GM18508 (cell line): Measurements from ENCODE around the gene SMTN.

Experiments
- ATAC-seq: cut with Tn5 transposase; IDR thresholded peaks from one replicate; pipeline ENCODE4 v1.9.1; 2021; ENCODE audit warnings: moderate number of reproducible peaks; ENCODE audit not compliant: insufficient read depth, unreplicated experiment

The SMTN gene

DNA sequence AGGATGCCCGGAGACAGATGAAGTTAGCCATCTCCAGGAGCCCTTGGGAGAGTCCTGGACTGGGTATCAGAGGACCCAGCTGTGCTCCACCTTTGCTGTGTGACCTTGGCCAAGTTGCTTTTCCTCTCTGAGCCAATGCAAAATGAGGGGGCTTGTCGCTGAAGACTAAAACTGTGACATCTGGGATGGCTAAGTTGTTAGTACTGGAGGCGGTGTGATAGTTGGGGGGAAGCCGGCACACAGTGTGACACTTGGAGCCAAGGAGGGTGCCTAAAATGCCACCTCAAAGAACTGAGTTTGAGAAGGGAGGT lies 42.1 kb downstream of the SMTN start:
- ATAC-seq, result no peak

DNA sequence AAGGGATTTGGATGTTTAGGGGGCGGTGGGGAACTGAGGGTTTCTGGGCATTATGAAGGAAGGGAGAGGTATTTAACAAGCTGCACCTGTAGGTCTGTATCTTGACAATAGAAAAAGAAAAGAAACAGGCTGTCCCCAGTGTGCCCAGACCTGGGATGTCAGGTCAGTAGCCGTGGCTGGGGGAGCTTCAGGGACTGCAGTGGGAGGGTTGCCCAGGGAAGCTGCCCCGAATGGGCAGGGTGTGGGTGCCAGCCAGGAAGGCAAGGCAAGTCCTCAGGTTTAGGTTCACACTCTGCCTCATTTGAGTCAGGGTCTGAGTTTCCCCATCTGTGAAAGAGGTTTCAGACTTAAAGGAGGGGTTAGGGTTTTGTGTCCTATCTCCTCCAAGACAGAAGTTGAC lies 43.2 kb downstream of the SMTN start:
- no peak for ATAC-seq

DNA sequence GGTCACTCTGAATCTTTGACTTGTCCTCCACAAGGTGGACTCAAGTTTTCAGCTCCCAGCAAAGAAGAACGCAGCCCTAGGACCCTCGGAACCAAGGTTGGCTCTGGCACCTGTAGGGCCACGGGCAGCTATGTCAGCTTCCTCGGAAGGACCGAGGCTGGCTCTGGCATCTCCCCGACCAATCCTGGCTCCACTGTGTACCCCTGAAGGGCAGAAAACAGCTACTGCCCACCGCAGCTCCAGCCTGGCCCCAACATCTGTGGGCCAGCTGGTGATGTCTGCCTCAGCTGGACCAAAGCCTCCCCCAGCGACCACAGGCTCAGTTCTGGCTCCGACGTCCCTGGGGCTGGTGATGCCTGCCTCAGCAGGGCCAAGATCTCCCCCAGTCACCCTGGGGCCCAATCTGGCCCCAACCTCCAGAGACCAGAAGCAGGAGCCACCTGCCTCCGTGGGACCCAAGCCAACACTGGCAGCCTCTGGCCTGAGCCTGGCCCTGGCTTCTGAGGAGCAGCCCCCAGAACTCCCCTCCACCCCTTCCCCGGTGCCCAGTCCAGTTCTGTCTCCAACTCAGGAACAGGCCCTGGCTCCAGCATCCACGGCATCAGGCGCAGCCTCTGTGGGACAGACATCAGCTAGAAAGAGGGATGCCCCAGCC lies 43.8 kb downstream of the SMTN start:
- no peak for ATAC-seq

DNA sequence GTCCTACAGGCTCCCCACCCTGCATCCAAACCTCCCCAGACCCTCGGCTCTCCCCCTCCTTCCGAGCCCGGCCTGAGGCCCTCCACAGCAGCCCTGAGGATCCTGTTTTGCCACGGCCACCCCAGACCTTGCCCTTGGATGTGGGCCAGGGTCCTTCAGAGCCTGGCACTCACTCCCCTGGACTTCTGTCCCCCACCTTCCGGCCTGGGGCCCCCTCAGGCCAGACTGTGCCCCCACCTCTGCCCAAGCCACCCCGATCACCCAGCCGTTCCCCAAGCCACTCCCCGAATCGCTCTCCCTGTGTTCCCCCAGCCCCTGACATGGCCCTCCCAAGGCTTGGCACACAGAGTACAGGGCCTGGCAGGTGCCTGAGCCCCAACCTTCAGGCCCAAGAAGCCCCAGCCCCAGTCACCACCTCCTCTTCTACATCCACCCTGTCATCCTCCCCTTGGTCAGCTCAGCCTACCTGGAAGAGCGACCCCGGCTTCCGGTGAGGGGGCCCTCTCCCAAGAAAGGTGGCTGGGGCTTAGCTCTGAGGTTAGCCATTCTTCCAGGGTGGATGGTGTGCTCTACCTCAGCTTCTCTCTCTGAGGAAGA lies 44.5 kb downstream of the SMTN start:
- ATAC-seq, result no peak

DNA sequence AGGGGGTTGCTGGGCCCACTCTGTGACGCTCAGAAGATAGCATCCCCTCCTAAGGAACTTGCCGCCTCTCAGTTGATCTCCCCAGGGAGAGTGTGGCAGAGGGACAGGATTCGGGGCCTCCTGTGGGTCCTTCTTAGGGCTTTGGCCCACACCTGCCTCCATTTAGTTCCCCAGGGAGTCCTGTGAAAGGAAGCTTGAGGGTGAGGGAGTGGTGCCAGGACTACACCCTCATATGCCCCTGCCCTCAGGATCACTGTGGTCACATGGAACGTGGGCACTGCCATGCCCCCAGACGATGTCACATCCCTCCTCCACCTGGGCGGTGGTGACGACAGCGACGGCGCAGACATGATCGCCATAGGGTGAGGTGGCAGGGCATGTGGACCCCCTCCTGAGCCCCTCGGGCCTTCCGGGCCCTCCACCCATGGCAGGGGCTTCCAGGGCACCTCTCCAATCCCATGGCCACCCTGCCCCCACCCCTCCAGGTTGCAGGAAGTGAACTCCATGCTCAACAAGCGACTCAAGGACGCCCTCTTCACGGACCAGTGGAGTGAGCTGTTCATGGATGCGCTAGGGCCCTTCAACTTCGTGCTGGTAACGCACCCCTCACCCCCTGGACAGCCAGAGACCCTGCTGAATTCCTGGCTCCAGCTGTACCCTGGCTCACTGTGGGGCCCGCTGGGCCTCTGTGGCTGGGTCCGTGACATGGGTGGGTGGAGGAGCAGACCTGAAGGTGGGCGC lies 45.2 kb downstream of the SMTN start:
- no peak for ATAC-seq

DNA sequence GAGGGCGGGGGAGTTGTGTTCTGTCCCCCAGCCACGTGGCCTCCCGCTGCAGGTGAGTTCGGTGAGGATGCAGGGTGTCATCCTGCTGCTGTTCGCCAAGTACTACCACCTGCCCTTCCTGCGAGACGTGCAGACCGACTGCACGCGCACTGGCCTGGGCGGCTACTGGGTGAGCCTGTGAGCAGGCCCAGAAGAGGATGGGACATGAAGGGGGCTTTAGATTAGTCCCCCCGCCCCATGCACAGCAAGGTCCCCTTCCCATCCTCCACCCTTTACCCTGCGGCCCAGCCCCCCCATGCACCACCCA lies 45.7 kb downstream of the SMTN start:
- no peak for ATAC-seq

DNA sequence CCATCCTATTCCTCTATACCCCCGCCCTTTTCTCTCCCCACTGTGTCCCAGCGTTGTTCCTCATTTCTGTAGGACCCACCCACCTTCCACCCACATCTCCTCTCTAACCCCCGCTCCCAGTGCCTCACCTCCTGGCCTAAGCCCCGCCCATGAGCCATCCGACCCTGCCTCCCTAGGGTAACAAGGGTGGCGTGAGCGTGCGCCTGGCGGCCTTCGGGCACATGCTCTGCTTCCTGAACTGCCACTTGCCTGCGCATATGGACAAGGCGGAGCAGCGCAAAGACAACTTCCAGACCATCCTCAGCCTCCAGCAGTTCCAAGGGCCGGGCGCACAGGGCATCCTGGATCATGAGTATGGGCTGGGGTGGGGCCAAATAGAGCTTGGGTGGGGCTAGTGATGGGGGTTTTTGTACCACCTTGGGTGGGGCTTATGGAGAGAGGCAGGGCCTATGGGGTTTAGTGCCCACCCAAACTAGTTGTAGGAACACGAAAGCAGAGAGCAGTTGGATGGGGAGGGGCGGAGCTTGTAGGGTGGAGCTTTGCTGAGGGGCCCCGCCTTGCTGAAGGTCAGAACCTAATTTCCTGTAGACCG lies 46.2 kb downstream of the SMTN start:
- no peak for ATAC-seq

DNA sequence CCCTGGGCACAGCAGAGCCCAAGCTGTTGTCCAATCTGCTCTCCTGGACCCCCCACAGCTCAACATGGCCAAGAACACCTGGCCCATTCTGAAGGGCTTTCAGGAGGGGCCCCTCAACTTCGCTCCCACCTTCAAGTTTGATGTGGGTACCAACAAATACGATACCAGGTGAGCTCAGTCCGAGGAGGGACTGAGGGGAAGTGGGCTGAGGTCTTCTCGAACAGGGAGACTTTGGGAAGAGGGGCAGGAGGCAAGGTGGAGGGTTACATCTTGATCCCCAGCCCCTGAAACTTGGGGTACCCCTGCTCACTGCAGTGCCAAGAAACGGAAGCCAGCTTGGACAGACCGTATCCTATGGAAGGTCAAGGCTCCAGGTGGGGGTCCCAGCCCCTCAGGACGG lies 47.0 kb downstream of the SMTN start:
- no peak for ATAC-seq

DNA sequence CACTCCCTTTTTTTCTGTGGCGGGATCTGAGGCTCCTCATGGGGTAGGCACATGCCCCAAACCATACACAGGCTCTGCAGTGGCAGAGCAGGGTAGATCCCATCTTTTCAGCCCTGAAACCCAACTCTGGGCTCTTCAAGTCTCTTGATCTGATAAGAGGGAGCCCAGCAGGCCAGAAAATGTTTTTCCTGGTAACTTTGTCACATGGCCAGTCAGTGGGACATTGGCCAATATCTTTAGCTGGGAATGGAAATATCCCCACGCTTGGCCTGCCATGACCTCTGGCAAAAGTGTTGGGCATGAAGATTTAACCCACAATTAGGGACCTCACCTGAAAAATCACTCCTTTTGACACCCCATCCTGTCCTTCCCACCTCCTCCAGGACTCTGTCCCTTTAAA lies 49.8 kb downstream of the SMTN start:
- no peak for ATAC-seq

DNA sequence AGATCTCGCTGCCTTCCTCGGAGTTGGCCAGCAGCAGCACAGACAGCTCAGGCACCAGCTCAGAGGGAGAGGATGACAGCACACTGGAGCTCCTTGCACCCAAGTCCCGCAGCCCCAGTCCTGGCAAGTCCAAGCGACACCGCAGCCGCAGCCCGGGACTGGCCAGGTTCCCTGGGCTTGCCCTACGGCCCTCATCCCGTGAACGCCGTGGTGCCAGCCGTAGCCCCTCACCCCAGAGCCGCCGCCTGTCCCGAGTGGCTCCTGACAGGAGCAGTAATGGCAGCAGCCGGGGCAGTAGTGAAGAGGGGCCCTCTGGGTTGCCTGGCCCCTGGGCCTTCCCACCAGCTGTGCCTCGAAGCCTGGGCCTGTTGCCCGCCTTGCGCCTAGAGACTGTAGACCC lies 52.8 kb downstream of the SMTN start:
- ATAC-seq, result no peak

DNA sequence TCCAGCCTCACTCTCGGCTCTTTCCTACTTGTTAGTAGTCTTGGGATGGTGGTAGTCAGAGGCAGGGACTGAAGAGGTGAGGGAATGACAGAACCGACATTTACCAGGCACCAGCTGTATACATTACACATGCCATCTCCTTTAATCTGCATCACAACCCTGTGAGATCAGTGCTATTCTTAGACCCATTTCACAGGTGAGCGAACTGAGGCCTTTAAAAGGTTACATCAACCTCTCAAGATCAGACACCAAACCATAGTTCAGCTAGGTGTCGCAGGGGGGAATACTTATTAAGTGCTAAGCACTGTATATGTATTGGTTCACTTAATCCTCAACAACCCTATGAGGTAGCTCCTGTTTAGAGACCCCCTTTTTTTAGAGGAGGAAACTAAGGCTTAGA lies 53.6 kb downstream of the SMTN start:
- no peak for ATAC-seq

DNA sequence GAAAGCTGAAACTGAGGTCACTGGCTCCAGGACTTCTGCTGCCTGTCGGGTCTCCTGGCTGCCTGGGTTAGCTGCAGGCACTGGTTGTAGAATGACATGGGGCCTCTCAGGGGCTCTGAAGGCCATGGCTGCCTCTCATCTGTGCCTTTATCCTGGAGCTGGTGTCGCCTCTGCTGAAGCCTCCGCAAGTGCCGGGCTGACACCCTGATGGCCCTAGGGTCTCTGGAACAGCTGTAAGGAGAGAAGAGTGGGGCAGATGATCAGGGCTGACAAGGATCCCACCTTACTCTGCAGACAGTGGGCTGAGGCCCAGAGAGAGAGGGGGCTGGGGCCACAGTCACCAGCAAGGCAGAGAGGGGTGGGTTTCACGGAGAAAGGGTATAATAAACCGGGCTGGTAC lies 54.6 kb downstream of the SMTN start:
- ATAC-seq, result no peak

DNA sequence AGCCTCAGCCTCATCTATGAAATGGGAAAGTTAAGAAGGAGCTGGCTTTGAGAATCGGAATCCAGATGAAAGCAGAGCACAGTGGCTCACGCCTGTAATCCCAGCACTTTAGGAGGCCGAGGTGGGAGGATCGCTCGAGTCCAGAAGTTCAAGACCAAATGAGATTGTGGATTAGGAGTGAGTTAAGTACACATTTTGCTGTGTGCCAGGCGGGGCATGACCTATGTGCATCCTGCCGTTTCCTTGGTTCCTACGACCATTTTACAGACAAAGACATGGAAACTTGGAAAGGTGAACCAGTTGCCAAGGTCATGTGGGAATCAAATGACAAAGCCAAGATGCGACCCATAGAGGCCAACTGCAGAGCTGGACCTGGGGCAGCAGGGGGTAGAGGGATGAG lies 55.0 kb downstream of the SMTN start:
- no peak for ATAC-seq

DNA sequence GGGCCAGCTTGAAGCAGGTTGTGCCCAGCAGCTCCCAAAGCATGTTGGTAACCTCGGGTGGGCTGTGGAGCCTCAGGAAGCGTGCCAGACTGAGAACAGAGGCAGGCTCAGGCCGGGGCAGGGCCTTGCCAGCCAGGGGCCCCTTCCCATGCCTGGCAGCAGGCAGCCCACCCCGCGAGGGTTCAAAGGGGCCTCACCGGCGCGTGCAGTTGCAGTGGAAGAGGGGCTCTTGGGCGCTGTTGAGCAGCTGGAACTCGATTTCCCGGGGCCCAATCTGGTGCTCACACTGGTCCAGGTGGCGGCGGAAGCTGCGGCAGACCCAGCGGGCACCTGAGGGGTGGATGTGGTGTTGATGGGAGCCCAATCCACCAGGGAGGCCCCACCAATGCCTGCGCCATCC lies 55.6 kb downstream of the SMTN start:
- ATAC-seq, result no peak

DNA sequence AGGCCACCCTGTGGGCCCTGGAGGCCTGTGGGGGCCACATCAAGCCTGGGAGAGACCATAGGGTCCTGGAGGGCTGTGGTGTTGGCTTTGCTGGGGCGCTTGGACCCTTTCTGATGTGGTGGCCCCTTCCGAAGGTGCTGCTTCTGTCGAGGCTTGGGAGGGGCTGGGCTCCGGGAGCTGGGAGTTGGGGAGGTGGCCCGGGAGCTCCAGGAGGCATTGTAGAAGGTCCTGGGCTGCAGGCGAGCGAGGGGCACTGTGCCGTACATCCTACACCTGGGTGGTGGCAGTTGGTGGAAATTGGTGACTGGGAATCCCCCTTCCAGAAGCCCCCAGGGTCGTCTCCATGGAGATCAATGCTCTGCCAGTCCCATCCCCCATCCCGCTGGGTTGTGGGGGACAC lies 56.6 kb downstream of the SMTN start:
- ATAC-seq, result no peak

DNA sequence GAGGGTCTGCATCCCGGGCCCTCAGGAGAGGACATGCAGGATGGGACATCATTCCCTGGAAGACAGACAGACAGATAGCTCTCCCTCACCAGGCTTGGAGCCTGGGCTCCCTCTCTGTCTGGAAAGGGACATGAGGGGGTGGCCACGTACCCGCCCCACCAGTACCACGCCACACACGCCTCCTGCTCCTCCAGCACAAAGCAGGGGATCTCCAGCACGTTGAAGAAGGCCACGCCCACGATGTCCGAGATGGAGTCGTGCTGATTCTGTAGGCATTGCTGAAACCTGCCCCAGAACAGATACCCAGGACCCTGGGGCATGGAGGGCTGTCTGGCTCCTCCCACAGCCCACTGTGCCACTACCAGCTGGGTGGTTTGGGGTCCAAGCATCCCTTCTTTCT lies 57.0 kb downstream of the SMTN start:
- no peak for ATAC-seq

DNA sequence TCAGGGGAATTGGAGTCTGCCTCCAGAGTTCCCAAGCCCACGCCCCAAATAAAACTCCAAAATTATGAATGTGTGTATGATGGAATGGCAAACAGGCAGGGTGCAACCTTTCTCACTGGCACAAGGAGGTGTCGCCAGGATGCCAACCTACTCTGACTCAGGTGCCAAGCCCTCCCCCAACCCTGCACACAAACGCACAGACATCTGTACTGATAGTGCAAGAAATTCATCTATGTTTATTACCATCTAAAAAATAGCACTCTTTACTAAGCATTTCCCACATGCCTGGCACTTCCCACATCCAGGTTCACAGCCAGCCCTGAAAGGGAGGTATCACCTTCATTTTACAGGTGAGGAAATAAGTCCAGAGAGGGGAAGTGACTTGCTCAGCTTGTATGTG lies 57.9 kb downstream of the SMTN start:
- ATAC-seq, result no peak

DNA sequence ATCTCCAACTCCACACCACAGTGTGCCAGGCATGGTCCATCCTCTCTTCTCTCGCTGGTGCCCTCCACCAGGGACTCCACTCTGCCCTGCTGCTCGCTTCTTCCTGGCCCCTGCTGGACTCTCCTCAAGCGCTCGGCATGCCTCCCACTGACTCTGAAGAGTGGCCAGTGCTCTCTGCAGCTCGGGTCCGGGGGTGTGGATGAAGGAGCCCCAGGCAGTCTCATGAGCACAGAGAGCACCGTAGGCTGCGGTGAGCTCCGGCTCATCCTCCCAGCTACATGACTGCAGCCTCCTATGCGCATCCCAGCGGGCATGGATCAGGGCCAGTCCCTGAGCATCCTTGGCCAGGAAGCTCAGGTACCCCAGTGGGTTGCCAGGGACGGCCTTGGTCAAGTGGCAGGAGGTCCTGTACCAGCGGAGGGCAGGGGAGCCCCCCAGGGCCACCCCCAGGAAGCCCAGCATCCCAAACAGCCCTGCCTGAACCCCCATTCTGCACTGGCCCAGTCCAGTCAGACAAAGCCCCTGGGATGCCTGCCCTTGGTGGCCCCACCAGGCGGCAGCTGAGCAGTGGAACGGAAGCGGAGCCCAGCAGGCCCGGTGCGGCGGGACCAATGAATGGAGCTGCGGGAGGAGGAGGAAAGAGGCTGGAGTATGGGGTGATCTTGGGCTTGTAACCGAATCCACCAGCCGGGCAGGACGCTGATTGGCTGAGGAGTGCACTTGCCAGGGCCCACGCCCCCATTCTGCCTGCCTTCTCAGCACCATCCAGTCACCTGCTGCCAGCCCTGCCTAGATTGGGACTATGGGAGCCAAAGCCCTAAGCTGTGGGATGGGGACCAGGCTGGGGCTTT lies 59.0 kb downstream of the SMTN start, which contains the start of gene PLA2G3:
PLA2G3 (minus strand) TSS at position 643 of the 851 bp plus-strand sequence; CDS start at position 489, 154 bp downstream.
- no peak for ATAC-seq

DNA sequence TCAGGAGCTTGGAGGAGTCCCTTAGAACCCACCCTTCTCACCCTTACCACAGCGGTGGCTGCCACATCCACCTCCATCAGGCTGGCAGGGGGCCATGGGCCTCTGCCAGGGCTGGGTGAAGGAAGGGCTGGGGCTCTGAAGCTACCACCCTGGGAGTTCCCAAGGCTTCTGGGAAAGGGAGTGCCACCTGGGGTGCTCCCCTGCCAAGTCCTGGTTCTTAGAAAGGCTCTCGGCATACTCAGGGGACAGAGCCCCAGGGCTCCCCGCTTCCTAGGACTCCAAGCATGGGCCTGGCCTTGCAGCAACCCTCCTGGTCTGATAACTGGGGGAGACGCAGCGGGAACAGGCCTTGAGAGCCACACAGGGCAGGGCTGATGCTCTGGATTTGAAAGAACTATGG lies 59.6 kb downstream of the SMTN start:
- ATAC-seq, result no peak

DNA sequence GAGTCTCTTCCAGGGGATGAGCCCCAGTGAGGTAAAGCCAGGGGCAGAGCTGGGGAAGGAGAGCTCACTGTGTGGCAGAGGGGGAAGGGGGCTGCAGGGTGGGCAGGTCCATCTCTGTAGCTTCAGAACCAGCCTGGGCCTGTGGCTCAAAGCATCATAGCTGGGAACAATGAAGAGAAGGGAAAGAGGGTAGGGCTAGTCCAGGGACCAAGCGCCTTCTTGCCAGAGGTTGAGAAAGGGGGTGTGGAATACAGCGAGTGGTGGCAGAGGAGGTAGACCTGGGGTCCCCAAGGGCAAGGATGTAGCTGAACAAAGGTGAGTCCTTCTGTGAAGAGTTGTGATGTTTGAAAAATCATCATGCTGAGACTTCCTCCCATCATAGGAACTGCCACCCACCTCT lies 60.4 kb downstream of the SMTN start:
- ATAC-seq, result no peak

DNA sequence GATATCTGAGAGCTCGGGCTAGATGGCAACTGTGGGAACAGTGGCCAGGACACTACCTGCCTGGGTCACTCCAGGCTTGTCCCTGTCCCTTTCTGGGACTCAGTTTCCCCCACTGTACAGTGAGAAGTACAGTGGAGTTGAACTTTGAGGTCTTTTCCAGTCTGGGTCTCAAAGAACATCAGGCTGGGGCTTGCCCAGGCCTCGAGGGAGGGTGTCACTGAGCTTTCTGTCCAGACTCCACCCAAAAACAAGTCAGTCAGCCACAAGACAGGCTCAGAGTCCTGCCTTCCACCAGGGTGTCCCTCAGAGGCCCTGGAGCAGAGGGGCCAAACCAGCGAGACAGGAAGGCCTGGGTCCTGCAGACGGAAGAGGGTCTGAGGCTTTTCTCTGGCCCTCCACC lies 61.2 kb downstream of the SMTN start:
- ATAC-seq, result no peak
